Fibroblast of the aortic adventitia (primary cell): Measurements from ENCODE around the gene SLC17A8. TPM values are rescaled to one million over a fixed set of nuclear protein-coding genes. Genes with fewer than 3 reads are reported as not detected.
"Not testable (repeated sequence)": the region's sequence is repeated elsewhere in the genome, so short reads cannot be mapped to it uniquely, and the experiment has no call there.

ENCODE experiments used
- DNase-seq: peaks from one replicate; pipeline ENCODE4 v3.0.0-alpha.2; 2010; ENCODE audit warnings: low read depth
- H3K4me3 ChIP-seq: 2 replicates; pipeline ENCODE4 v1.5.1; 2011; ENCODE audit warnings: low read depth, mild to moderate bottlenecking, control low read depth, low read length, moderate library complexity
- CTCF ChIP-seq: IDR thresholded peaks from 2 replicates; pipeline ENCODE4 v1.5.1; 2011; ENCODE audit warnings: mild to moderate bottlenecking, low read length, control low read depth, inconsistent platforms; ENCODE audit not compliant: insufficient read depth
- total RNA-seq: library from RNA; depleted of rRNA; stranded (reverse); fragments of >200 nt; gene quantifications from 2 replicates; pipeline ENCODE4 v1.2.3, GENCODE V29; 2012; ENCODE audit warnings: low replicate concordance

Gene SLC17A8
- total RNA-seq, 1 donor = not detected

GRCh38 chr12:100331871-100332270 lies 25.0 kb upstream of the SLC17A8 start:
- H3K4me3 ChIP-seq = no peak overlapping the region
- no peak for TF ChIP-seq CTCF
- DNase-seq = no peak

GRCh38 chr12:100332852-100333251 lies 24.0 kb upstream of the SLC17A8 start:
- DNase-seq = no peak
- no peak overlapping the region for H3K4me3 ChIP-seq
- TF ChIP-seq CTCF = no peak

GRCh38 chr12:100337299-100337698 lies 19.6 kb upstream of the SLC17A8 start:
- no peak for DNase-seq
- TF ChIP-seq CTCF = no peak
- H3K4me3 ChIP-seq = no peak overlapping the region

GRCh38 chr12:100337727-100338126 lies 19.1 kb upstream of the SLC17A8 start:
- DNase-seq = no peak
- no peak for TF ChIP-seq CTCF
- H3K4me3 ChIP-seq = no peak overlapping the region

- no peak for TF ChIP-seq CTCF
- no peak overlapping the region for H3K4me3 ChIP-seq
- DNase-seq = no peak
Observed at GRCh38 chr12:100339071-100339470, 17.8 kb upstream of the SLC17A8 start.

- DNase-seq, H3K4me3 ChIP-seq: not testable (repeated sequence)
Observed at GRCh38 chr12:100342897-100343296, 14.0 kb upstream of the SLC17A8 start.

- not testable (repeated sequence) for H3K4me3 ChIP-seq, DNase-seq
Observed at GRCh38 chr12:100344351-100344750, 12.5 kb upstream of the SLC17A8 start.

GRCh38 chr12:100345020-100345767 lies 11.7 kb upstream of the SLC17A8 start:
- no peak for TF ChIP-seq CTCF
- no peak for DNase-seq
- no peak overlapping the region for H3K4me3 ChIP-seq
